Umbilical cord (tissue), 2 donors: ENCODE measurements around the gene SLC37A1. TPM values are rescaled to one million over a fixed set of nuclear protein-coding genes. Genes with fewer than 3 reads are reported as not detected.

Source experiments
- DNase-seq: peaks from one replicate; pipeline ENCODE4 v3.0.0-alpha.2; 2015; ENCODE audit warnings: low spot score
- total RNA-seq: library from RNA; depleted of rRNA; stranded (reverse); fragments of >200 nt; gene quantifications from one replicate; pipeline ENCODE4 v1.2.3, GENCODE V29; 2014; ENCODE audit warnings: low replicate concordance; ENCODE audit not compliant: insufficient read depth

Gene SLC37A1
- total RNA-seq, 1 donor from 2014 or later, result 4.8 TPM

DNA sequence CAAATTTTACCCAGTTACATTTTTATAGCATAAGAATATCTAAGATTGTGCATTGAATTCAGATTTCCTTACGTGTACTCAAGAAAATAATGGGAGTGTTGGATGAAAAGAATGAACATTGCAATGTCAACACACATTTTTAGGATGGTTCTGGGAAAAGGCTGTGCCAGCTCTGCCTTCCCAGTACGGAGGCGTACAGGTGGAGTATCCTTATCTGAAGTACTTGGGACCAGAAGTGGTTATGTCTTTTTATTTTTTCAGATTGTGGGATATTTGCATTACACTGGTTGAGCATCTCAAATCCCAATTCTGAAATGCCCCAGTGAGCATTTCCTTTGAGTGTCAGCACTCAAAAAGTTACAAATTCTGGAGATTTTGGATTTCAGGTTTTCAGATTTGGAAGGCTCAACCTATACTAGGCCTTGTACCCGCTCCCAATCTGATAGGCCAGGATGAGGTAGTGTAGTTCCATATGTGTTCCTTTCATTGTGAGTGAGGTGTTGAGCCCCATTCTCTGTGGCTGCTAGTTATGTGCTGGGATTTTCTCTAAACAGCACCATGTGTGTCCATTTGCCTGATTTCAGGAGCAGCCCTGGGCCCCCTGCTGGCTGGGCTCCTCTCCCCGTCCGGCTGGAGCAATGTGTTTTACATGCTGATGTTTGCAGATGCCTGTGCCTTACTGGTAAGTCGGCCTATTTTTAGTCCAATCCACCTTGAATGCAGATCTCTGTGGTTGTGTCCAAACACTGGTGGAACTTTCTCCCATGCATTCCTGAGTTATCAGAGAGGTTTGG, 60.8 kb downstream of the SLC37A1 start:
- peak; percentile 37 for DNase-seq

DNA sequence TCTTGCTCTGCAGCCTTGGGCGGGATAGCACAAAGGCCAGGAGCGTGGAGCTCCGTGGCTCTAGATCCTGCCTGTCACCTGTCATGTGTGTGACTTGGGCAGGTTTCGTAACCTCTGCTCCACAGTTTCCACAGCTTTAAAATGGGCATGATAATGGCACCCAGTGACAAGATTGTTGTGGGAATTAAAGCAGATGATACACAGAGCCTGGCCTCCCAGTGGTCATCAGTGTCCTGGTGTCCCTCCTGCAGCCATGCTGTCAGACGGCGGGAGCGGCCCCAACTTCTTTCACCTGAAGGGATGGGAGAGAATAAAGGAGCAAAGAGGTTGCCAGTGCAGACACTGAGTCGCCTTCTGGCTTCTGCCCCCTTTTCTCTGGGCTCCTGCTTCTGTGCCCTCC, 61.5 kb downstream of the SLC37A1 start:
- no peak for DNase-seq

DNA sequence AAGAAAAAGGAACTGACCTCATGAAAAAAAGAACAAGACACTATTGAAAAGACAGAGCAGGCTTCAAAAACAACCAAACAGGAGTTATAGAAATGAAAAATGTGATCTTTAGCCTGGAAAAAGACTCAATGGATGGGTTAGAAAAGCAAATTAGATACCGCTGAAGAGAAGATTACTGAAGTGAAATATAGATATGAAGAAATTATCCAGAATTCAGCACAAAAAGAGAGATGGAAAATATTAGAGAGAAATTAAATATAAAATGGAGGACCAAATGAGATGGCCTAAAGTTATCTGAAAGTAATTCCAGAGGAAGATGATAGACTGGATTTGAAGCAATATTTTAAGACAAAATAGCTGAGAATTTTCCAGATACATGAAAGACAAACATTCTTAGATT, 63.0 kb downstream of the SLC37A1 start:
- no peak for DNase-seq

DNA sequence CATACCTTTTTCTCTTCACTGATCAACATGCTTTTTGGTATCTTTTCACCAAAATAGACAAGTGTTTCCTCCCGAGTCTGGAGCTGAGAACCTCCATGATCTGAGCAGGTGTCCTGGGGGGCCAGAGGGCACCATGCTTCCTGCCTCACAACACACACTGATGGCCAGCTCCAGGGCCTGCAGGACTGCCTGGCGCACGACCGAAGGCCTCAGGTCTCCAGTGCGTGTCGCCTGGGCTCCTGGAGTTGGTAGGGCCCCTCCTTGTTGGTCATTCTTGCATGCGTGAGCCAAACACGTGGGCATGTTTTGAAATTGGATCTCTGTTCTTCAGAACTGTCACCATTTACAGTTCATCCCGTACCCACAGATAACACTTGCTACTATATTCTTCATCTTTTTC, 64.4 kb downstream of the SLC37A1 start:
- no peak for DNase-seq

DNA sequence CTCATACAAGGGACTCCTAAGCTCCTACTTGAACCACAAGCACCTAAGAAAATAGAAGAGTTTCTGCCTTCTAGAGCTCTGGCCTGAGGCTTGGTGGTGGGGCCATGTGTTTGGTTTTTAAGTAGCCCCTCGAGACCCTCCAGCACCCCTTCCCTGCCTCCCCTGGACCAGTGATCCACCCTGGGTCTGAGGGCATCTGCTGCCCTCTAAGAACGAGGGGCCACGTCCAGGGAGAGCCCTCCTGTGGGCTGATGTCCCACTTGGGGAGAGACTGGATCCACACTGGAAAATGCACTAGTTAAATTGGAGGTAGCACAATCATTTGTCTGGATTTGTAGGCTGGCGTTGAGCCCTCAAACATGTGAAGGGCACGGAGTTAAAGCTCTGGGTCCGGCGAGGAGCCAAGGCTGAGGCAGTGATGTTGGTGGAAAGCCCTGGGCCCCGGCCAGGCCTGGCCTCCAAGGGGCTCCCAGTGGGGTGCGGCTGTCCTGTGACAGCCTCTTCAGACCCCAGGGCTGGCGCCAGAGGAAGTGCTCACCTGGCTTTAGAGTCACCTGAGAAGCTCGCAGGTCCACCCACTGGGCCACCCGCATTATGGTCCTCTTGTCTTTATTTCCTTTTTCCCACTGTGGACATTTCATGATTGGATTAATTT, 65.2 kb downstream of the SLC37A1 start:
- DNase-seq, result no peak

DNA sequence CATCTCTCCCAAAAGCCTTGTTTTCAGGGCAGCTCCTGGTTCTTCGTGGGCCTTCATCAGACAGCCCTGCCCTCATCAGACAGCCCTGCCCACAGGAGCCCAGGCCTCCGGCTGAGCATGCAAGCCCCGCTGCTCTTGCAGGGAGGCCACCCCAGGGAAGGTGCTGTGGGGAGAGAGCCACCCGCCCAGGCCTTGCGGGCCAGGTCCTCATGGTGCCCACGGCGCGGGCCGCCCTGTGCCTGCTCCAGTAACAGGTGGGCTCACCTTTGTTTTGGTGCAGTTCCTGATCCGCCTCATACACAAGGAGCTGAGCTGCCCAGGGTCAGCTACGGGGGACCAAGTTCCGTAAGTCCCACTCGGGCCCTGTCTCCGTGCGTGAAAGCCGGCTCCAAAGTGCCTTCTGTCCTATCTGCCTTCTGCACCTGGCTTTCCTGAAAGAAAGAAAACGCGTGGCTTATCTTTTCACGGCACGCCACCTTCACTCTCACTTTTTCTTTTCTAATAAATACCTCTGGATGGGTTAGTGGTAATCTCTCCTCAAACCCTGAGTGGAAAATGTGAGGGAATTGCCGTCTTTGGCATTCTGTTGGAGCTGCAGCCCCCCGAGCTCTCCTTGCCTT, 65.9 kb downstream of the SLC37A1 start:
- no peak for DNase-seq

DNA sequence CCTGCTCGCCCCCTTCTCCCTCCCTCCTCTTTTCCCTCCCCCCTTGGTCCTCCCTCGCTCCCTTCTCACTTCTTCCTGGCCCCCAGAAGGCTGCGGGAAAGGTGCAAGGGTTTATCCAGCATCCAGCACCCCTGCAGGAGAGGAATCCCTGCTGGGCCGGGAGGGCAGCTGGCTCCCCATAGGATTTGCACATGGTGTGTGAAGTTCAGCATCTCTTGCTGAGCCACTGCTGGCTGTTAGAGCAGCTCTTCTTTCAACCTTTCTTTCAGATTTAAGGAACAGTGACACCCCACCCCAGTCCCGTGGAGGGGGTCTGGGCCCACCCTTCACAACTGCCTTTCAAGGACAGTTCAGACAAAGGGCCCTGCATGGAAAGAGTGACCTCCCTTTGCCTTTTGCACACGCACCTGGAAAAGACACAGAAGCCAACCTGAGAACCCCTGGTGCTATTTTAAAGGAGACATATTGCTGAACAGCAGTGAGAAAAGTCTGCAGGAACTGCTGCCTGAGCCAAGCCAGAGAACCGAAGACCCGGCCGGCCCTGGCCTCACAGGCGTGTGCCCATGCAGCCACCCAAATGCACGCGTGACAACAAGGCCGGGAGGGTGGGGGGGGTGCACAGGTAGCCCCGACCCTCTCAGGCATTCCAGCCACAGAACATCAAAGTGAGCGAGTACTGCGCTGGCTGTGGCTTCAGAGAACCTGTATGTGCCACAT, 66.6 kb downstream of the SLC37A1 start:
- DNase-seq, result no peak

DNA sequence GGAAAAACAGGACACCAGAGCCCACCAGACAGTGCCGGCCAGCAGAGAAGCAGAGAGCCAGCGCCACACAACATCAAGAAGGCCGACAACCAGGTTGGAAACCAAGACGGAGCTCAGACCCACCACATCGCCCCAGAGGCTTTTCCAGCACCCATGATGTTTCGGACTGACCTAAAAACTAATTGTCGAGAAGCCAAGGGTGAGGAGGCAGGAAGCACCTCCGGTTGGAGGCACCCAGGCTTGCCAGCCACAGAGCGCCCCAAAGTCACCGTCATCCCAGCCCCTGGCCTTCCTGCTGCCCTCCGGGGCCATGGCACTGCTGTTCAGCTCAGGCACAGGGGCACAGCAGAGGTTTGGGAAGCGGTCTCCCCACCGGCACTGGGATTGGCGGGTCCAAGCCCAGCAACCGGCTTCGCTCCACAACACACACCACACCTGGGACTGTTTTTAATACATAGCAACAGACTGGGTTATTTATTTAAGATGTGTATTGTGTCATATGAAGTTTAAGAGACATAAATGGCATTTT, 67.2 kb downstream of the SLC37A1 start:
- DNase-seq, result no peak

DNA sequence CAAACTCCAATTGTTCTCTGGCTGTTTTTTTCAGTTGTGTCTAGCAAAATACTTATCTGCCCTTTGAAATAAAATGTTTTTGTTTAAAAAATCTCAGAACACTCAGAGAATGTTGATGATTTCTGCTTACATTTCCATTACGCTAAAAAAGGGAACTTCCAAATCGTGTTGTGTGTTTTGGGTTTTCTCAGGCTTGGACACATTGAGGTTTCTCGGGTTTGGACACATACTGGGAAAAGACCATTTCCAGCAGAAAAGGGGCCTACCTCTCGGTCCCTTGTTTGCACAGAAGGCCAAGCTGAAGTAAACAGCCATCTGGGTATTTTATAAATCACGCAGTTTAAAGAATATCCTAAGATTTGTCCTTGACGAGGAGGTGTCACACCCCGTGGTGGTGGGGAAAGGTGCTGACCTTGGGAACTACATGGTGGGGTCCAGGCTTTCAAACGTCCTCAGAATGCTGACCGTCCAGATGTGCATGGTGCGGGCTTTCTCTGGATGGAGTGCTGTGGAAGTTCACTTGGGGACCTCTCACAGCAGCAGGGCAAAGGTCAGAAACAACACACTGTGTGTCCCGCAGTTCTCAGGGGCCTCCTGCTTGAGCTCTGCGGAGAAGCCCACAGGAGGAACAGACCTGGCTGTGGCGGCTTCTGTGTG, 67.8 kb downstream of the SLC37A1 start:
- DNase-seq, result no peak

DNA sequence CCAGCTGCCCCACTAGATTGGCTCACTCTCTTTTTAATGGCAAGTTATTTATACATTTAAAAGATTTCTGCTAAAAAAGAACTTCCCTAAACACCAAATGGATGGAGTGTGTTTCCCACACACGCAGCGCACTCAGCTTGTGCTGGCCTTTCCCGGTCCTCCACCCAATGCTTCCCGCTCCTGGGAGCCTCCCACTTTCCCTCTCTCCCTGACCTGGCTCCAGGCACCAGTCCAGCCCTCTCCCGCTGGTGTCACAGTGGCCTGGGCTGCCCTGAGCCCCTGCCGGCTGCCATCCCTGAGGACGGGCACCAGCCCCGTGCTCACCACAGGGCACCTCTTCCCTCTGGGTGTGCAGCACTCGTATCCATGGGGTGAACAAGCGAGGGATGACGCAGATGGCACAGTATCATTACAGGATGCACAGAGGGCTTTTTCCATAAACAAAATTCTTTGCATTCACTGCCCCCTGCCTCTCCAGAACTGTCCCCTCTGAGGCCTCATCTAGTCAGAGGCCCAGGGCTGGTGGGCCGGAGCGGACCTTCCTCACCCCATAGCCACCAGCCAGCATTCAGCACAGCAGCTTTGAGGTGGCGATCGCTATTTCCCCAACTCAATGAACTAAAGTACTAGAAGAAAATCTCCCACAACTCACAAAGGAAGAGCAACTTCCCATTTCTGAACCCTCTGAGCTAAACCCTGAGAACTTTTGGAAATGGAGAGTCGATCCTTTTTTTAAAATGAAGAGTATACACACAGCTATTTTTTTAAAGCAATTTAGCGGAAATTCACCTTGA, 68.5 kb downstream of the SLC37A1 start:
- DNase-seq, result no peak

DNA sequence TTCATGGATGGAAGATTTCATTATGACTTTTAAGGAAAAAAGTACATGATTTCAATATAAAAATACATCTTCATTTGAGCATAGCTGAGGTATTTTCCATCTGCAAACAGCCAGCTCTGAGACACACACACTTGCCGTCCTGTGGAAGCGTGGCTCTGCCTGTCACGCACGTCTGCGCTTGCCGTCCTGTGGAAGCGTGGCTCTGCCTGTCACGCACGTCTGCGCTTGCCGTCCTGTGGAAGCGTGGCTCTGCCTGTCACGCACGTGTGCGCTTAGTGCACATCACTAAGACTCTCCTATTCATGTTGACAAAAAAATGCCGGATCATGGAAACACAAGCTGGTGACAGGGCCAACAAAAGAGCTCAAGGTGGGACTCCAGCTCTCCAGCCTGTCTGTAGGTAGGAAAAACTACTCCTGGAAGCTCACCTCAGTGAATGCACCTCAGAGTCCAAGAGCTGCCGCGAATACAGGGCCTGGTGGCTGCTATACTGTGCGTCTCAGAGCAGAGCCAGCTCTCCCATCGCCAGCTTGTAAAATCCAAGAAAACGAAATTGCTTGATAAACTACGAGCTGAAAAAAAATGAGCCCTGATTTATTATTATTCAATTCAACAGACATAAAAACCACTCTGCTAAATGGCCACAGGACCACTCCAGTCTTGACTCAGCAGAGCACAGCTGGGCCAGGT, 69.3 kb downstream of the SLC37A1 start:
- no peak for DNase-seq

DNA sequence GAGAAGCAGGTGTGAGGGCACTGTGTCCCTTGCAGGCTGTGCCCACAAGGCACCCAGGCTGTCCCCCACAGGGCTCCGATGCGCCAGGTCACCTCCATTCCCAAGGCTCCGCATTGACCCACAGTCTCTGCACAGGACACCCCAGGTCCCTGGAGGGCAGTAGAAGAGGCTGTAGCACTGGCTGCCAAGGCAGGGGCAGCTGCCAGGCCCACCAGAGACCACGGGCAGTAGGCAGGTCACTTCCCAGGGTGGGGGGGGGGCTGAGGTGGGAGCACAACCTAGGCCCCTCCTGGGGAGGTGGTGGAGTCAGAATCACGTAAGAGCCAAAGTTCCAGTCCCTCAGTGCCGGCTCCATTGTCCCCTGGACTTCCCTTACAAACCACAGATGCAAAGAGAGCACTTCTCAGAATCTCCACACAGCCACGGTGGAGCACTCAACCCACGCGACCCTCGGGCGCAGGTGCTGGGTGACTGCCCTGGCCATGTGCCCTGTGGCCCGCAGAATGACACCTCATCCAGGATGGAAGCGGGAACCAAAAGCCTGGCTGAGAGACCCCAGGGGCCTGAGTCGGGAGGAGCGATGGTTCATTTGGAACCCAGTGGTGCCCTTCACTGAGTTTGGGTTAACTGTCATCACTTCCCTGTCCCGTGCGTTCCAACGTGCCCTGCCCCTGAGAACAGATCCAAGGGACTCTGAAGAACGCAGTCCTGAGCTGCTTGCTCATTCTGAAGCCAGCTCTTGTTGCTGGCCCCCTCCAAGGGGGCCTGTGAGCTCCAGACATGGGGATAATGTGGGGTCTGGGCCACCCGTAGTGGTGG, 70.0 kb downstream of the SLC37A1 start:
- DNase-seq, result no peak

DNA sequence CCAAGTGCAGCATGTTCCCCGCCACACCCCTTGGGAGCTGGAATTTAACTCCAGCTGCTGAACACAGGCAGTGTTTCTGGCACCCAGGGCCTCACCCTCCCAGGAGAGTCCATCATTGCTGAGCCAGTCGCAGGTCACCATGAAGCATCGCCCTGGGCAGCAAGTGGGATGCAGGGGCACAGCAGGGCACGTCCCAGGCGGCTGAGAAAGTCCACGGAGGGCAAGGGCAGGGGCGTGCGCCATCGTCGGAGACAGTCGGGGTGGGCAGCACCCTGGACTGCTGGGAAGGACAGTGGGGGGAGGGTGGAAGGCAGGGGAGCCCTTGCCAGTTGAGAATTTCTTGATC, 70.6 kb downstream of the SLC37A1 start:
- DNase-seq, result no peak

DNA sequence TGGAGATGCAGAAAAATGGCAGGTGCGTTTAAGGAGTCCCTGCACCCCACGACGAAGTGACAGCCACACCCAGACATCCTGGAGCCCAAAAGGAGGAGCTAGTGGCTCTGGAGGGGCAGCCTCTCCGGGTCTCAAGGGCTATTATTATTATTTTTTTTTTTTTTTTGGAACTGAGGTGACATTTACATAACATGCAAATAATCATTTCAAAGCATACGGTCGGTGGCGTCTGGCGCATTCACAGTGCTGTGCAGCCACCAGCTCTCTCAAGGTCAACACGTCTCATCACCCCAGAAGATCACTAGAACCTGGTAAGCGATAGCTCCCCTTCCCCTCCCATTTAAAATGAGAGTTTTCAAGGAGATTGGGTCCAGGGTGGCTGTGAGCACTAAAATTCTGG, 72.2 kb downstream of the SLC37A1 start:
- no peak for DNase-seq

DNA sequence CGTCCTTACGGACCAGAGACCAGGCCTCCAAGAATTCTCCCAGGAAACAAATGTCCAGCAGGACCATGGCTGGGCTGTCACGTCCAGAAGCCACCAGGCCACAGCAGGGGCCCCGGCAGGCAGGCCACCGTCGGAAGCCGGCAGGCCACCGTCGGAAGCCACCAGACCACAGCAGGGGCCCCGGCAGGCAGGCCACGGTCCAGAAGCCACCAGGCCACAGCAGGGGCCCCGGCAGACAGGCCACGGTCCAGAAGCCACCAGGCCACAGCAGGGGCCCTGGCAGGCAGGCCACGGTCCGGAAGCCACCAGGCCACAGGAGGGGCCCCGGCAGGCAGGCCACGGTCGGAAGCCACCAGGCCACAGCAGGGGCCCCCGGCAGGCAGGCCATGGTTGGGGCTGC, 72.8 kb downstream of the SLC37A1 start:
- no peak for DNase-seq

DNA sequence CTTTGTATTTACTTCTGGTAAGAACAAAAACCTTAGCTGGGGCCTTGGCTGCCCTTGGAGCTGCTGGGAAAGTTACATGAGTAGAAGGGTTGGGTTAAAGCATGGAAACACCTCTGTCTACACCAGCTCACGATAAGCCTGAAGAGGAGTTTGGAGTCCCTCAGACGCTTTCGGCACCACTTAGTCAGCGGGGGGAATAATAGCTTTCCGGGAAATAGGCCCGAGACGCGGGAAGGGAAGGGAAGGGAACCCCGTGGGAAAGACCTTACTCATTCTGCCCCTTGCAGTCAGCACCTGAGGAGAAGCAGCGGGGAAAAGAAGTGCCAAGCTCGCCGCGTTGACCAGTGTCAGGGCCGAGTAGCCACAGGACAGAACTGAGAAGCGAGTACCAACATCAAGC, 73.4 kb downstream of the SLC37A1 start:
- DNase-seq, result no peak

DNA sequence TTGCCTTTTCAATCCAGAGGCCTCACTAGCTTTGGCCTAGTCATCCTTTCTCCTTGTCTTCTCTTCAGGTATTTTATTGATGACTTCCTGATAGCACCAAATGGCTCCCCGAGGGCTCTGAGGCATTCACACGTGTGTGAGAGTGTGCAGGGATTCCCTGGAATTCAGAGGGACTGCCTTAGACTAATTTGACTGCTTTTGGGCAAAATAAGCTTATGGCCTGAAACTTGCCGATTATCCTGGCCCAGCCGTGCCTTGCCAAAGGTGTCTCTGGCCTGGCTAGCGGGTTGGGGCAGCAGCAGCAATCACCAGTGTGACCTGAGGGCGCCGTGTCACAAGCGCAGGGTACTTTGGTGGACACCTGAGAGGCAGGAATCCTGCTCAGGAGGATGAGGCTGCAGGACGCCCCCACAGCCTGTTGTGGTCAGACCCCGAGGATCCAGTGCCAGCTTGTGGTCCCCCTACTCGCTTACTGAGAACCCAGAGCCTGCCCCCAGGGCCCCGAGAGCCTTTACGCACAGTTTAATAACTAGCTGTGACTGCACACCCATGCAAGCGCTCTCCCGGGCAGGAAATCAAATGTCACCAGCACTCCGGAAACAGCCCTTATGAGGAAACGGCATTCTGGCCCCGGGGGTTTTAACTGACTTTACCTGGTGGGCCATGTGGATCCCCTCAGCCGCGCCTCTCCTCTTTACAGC, 76.9 kb downstream of the SLC37A1 start:
- DNase-seq, result no peak

DNA sequence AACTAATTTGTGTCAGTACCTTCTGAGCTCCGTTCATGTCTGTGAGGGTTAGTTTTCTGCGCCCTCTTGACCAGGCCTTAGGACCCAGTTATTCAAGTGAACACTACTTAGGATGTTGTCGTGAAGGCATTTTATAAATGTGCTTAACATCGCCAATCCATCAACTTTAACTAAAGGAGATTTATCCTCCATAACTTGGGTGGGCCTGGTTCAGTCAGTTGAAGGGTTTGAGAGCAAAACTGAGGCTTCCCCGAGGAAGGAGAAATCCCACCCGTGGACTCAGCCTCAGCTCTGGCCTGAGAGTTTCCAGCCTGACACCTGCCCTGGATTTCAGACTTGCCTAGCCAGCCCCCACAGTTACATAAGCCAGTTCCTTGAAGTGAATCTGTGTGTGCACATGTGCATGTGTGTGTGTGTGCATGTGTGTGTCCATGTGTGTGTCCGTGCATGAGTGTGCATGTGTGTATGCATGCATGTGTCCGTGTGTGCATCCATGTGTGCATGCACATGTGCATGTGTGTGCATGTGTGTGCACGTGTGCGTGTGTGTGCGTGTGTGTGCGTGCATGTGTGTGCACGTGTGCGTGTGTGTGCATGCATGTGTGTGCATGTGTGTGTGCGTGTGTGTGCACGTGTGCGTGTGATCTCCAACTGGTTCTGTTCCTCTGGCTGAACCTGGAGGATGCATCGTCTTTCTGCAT, 77.7 kb downstream of the SLC37A1 start:
- no peak for DNase-seq
